Hematopoietic multipotent progenitor cell treated with erythropoietin and hydrocortisone succinate and interleukin-3 and kit ligand, for 15 days (in vitro differentiated cells): ENCODE results near the gene UNC45A.
A peak's percentile ranks its signal among the peaks of the same experiment; 100 is the strongest.

ENCODE experiments used
- DNase-seq: peaks from one replicate; pipeline ENCODE4 v3.0.0-alpha.2; 2015; ENCODE audit warnings: low spot score

UNC45A gene

GRCh38 chr15:90966262-90966661 lies 31.2 kb downstream of the UNC45A start:
- no peak for DNase-seq

- DNase-seq: no peak
Measured at GRCh38 chr15:90967206-90967605, 32.1 kb downstream of the UNC45A start.

GRCh38 chr15:90968434-90968833 lies 33.3 kb downstream of the UNC45A start:
- no peak for DNase-seq

GRCh38 chr15:90970274-90970673 lies 35.2 kb downstream of the UNC45A start:
- DNase-seq: no peak

GRCh38 chr15:90972133-90972532 lies 37.0 kb downstream of the UNC45A start:
- no peak for DNase-seq

GRCh38 chr15:90974216-90974615 lies 39.1 kb downstream of the UNC45A start:
- no peak for DNase-seq

- no peak for DNase-seq
Measured at GRCh38 chr15:90979582-90979981, 44.5 kb downstream of the UNC45A start.

- DNase-seq: no peak
Measured at GRCh38 chr15:90981681-90982080, 46.6 kb downstream of the UNC45A start.

- no peak for DNase-seq
Measured at GRCh38 chr15:90982135-90982534, 47.0 kb downstream of the UNC45A start.

- no peak for DNase-seq
Measured at GRCh38 chr15:90986790-90987507, 51.9 kb downstream of the UNC45A start.

- no peak for DNase-seq
Measured at GRCh38 chr15:90987561-90988141, 52.6 kb downstream of the UNC45A start.

- DNase-seq: no peak
Measured at GRCh38 chr15:90988296-90988695, 53.2 kb downstream of the UNC45A start.

- no peak for DNase-seq
Measured at GRCh38 chr15:90989040-90989768, 54.1 kb downstream of the UNC45A start.

GRCh38 chr15:90990446-90990845 lies 55.4 kb downstream of the UNC45A start:
- DNase-seq: no peak

- peak; percentile 44 for DNase-seq
Measured at GRCh38 chr15:90991587-90992285, 56.7 kb downstream of the UNC45A start.

- no peak for DNase-seq
Measured at GRCh38 chr15:90994059-90994416, 59.0 kb downstream of the UNC45A start.

GRCh38 chr15:90994417-90995311 lies 59.6 kb downstream of the UNC45A start, which contains the start of gene PRC1:
PRC1 (minus strand) TSS chr15:90994535; CDS start chr15:90994417, 118 bp downstream.
- DNase-seq: peak; percentile 99

- no peak for DNase-seq
Measured at GRCh38 chr15:90998737-90999136, 63.7 kb downstream of the UNC45A start.

- no peak for DNase-seq
Measured at GRCh38 chr15:91001209-91001608, 66.1 kb downstream of the UNC45A start.
